Measurements from ENCODE around the gene CIT.
"Not testable (repeated sequence)": the region's sequence is repeated elsewhere in the genome, so short reads cannot be mapped to it uniquely, and the experiment has no call there.

CIT gene

GRCh38 chr12:119730381-119730780 is 146.7 kb downstream of the CIT start:
- DNase-seq: no peak

- no peak for DNase-seq
Measured at GRCh38 chr12:119729871-119730270, 147.2 kb downstream of the CIT start.

- DNase-seq: no peak
Measured at GRCh38 chr12:119728444-119728745, 148.7 kb downstream of the CIT start.

- no peak for DNase-seq
Measured at GRCh38 chr12:119727600-119728443, 149.3 kb downstream of the CIT start.

GRCh38 chr12:119725523-119725922 is 151.6 kb downstream of the CIT start:
- DNase-seq: peak; percentile 42

GRCh38 chr12:119721306-119721705 is 155.8 kb downstream of the CIT start:
- no peak for DNase-seq

GRCh38 chr12:119720349-119720748 is 156.8 kb downstream of the CIT start:
- DNase-seq: no peak

- no peak for DNase-seq
Measured at GRCh38 chr12:119718141-119718540, 159.0 kb downstream of the CIT start.

- DNase-seq: no peak
Measured at GRCh38 chr12:119715268-119715620, 161.9 kb downstream of the CIT start.

- no peak for DNase-seq
Measured at GRCh38 chr12:119714614-119715267, 162.4 kb downstream of the CIT start.

- no peak for DNase-seq
Measured at GRCh38 chr12:119713551-119714031, 163.5 kb downstream of the CIT start.

- DNase-seq: no peak
Measured at GRCh38 chr12:119712721-119713120, 164.4 kb downstream of the CIT start.

GRCh38 chr12:119711693-119712092 is 165.4 kb downstream of the CIT start:
- DNase-seq: no peak

GRCh38 chr12:119710965-119711551 is 166.1 kb downstream of the CIT start:
- DNase-seq: no peak

- DNase-seq: no peak
Measured at GRCh38 chr12:119710374-119710964, 166.7 kb downstream of the CIT start.

- DNase-seq: not testable (repeated sequence)
Measured at GRCh38 chr12:119706427-119706826, 170.7 kb downstream of the CIT start.

- no peak for DNase-seq
Measured at GRCh38 chr12:119705182-119705581, 171.9 kb downstream of the CIT start.

- DNase-seq: no peak
Measured at GRCh38 chr12:119704065-119704747, 172.9 kb downstream of the CIT start.

- no peak for DNase-seq
Measured at GRCh38 chr12:119700078-119700477, 177.0 kb downstream of the CIT start.

GRCh38 chr12:119699199-119699760 is 177.8 kb downstream of the CIT start:
- no peak for DNase-seq

- no peak for DNase-seq
Measured at GRCh38 chr12:119696943-119697342, 180.2 kb downstream of the CIT start.

GRCh38 chr12:119695034-119695433 is 182.1 kb downstream of the CIT start:
- DNase-seq: no peak

GRCh38 chr12:119694111-119694510 is 183.0 kb downstream of the CIT start:
- no peak for DNase-seq

Data from midbrain (tissue), 1 donor.